Measurements from ENCODE around the gene CHST13. TPM values are rescaled to one million over a fixed set of nuclear protein-coding genes. Genes with fewer than 3 reads are reported as not detected.

CHST13 gene
- polyA plus RNA-seq, 3 donors = 16.6 to 41.8 (median 39.2) TPM

DNA sequence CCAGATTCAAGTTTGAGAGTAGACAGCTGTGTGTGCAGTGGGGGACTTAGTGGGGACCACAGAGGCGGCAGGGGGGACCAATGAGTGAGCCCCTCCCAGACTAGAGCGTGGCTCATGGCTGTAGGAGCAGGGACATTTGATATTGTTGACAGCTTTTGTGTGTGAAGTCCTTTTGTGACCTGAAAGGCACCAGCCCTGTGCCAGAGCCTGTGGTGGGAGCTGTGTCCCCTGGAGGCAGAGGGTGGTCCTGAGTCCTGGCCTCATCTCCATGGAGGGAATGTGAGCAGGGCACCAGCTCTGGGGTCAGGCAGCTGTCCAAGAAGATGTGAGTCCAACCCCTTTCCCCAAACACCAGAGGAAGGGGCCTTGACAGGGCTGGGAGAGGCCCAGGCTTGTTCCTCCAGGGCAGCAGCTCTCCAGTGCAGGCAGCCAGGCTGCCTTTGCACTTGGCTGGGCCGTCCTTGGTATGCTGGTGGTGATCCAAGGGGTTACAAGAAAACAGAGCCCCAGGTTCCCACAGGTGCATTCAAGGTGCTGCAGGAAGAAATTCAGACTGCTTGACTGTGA lies 44.9 kb downstream of the CHST13 start:
- no peak overlapping the region for H2AFZ ChIP-seq (ENCODE audit: insufficient read depth, low read depth, low read length, poor library complexity, severe bottlenecking)
- H4K20me1 ChIP-seq (ENCODE audit: insufficient read depth, low read length) = no peaks in the 10 kb centered on the region
- no peak overlapping the region for H3K4me3 ChIP-seq (replicated peaks in 1 of 3; ENCODE audit: low read depth in 2 of 3, low read length in 3 of 3)
- no peaks in the 10 kb centered on the region for H3K4me1 ChIP-seq (ENCODE audit: control insufficient read depth in 1 of 2, insufficient read depth in 2 of 2, low read length in 2 of 2)
- no peak for DNase-seq
- H3K4me2 ChIP-seq (replicated peaks; ENCODE audit: extremely low read depth, low read length, poor library complexity, severe bottlenecking) = no peak overlapping the region
- Mint-ChIP-seq H3K36me3 (no peaks in the 10 kb centered on the region), H3K27ac (no peak overlapping the region), H3K4me1 (no peaks in the 10 kb centered on the region), H3K9me3 (no peaks in the 10 kb centered on the region), H3K27me3 (ENCODE audit: low read depth in 3 of 3) (peaks cover 0 to 2% (median 0%) of the 10 kb centered on the region in 3 donors), H3K4me3 (no peak overlapping the region)
- H3K9ac ChIP-seq (ENCODE audit: insufficient read depth, low read length, poor library complexity, severe bottlenecking) = no peak overlapping the region
- H3K79me2 ChIP-seq (ENCODE audit: insufficient read depth, low read length) = no peaks in the 10 kb centered on the region
- H3K36me3 ChIP-seq (replicated peaks in 1 of 2; ENCODE audit: control insufficient read depth in 1 of 2, insufficient read depth in 2 of 2, low read length in 2 of 2) = no peaks in the 10 kb centered on the region
- 71% methylated on average over 3 of the region's 3 CpGs for WGBS (ENCODE audit: insufficient coverage)
- TF ChIP-seq, protein P1, sequence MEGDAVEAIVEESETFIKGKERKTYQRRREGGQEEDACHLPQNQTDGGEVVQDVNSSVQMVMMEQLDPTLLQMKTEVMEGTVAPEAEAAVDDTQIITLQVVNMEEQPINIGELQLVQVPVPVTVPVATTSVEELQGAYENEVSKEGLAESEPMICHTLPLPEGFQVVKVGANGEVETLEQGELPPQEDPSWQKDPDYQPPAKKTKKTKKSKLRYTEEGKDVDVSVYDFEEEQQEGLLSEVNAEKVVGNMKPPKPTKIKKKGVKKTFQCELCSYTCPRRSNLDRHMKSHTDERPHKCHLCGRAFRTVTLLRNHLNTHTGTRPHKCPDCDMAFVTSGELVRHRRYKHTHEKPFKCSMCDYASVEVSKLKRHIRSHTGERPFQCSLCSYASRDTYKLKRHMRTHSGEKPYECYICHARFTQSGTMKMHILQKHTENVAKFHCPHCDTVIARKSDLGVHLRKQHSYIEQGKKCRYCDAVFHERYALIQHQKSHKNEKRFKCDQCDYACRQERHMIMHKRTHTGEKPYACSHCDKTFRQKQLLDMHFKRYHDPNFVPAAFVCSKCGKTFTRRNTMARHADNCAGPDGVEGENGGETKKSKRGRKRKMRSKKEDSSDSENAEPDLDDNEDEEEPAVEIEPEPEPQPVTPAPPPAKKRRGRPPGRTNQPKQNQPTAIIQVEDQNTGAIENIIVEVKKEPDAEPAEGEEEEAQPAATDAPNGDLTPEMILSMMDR (IDR thresholded peaks at IDR 0.05) = no peak
- no peaks in the 10 kb centered on the region for H3K9me3 ChIP-seq (replicated peaks in 1 of 2; ENCODE audit: control insufficient read depth in 1 of 2, insufficient read depth in 1 of 2, low read length in 2 of 2)
- H3K27me3 ChIP-seq (ENCODE audit: control insufficient read depth in 2 of 2, insufficient read depth in 2 of 2, low read length in 2 of 2) = no peaks in the 10 kb centered on the region
- intact Hi-C loops (cut with micrococcal nuclease) = no loop called here
- no peak overlapping the region for H3K27ac ChIP-seq (ENCODE audit: low read depth in 1 of 2, low read length in 2 of 2)

DNA sequence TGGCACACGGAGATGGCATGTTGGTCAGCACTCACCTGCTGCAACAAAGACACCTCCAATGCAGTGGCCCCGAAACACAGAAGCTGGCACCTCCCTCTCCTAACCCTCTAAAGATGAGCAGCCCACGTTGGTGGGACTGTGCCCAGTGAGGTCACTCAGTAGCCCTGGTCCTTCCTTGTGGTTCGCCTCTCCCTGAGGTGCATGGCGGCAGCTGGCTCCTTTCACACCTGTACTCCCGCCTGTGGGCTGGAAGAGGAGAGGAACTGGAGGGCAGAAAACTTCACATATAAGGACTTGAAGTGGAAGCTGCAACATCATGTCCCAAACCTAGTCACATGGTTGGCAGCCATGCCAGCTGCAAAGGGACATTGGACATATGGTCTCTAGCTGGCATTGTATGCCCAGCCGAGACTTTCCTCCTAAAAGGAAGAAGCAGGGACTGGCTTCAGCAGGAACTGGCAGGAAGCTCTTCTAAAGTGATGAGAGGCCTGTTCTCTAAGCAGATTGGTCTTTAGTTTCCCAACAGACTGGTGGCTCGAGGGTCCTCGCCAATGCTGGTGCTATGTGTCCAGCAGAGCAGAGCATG lies 45.5 kb downstream of the CHST13 start:
- Histone ChIP-seq H3K9ac (ENCODE audit: insufficient read depth, low read length, poor library complexity, severe bottlenecking) (no peak overlapping the region), H3K4me2 (replicated peaks; ENCODE audit: extremely low read depth, low read length, poor library complexity, severe bottlenecking) (no peak overlapping the region), H3K27ac (ENCODE audit: low read depth in 1 of 2, low read length in 2 of 2) (no peak overlapping the region), H3K4me1 (ENCODE audit: control insufficient read depth in 1 of 2, insufficient read depth in 2 of 2, low read length in 2 of 2) (no peaks in the 10 kb centered on the region), H3K4me3 (replicated peaks in 1 of 3; ENCODE audit: low read depth in 2 of 3, low read length in 3 of 3) (no peak overlapping the region), H3K36me3 (replicated peaks in 1 of 2; ENCODE audit: control insufficient read depth in 1 of 2, insufficient read depth in 2 of 2, low read length in 2 of 2) (no peaks in the 10 kb centered on the region), H3K9me3 (replicated peaks in 1 of 2; ENCODE audit: control insufficient read depth in 1 of 2, insufficient read depth in 1 of 2, low read length in 2 of 2) (no peaks in the 10 kb centered on the region), H3K79me2 (ENCODE audit: insufficient read depth, low read length) (no peaks in the 10 kb centered on the region), H4K20me1 (ENCODE audit: insufficient read depth, low read length) (no peaks in the 10 kb centered on the region), H2AFZ (ENCODE audit: insufficient read depth, low read depth, low read length, poor library complexity, severe bottlenecking) (no peak overlapping the region), H3K27me3 (ENCODE audit: control insufficient read depth in 2 of 2, insufficient read depth in 2 of 2, low read length in 2 of 2) (no peaks in the 10 kb centered on the region)
- WGBS (ENCODE audit: insufficient coverage) = 92% methylated on average over 6 of the region's 9 CpGs
- Mint-ChIP-seq H3K36me3 (no peaks in the 10 kb centered on the region), H3K4me1 (no peaks in the 10 kb centered on the region), H3K27ac (no peak overlapping the region), H3K4me3 (no peak overlapping the region), H3K27me3 (ENCODE audit: low read depth in 3 of 3) (peaks cover 0 to 2% (median 0%) of the 10 kb centered on the region in 3 donors), H3K9me3 (no peaks in the 10 kb centered on the region)
- no peak for DNase-seq
- intact Hi-C loops (cut with micrococcal nuclease) = no loop called here
- TF ChIP-seq, protein P1 (IDR thresholded peaks at IDR 0.05) = no peak

All from CD14-positive monocyte (primary cell).